NCI-H524 treated with DMSO at 0.1 percent for 48 hours (cell line): ENCODE measurements around the gene PRR3.
A peak's percentile ranks its signal among the peaks of the same experiment; 100 is the strongest.
"Not testable (repeated sequence)": the region's sequence is repeated elsewhere in the genome, so short reads cannot be mapped to it uniquely, and the experiment has no call there.

Experiments used
- DNase-seq: peaks from one replicate; lab custom pipeline; 2025; lab: John Stamatoyannopoulos, UW

Gene PRR3, protein sequence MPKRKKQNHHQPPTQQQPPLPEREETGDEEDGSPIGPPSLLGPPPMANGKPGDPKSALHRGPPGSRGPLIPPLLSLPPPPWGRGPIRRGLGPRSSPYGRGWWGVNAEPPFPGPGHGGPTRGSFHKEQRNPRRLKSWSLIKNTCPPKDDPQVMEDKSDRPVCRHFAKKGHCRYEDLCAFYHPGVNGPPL

DNA sequence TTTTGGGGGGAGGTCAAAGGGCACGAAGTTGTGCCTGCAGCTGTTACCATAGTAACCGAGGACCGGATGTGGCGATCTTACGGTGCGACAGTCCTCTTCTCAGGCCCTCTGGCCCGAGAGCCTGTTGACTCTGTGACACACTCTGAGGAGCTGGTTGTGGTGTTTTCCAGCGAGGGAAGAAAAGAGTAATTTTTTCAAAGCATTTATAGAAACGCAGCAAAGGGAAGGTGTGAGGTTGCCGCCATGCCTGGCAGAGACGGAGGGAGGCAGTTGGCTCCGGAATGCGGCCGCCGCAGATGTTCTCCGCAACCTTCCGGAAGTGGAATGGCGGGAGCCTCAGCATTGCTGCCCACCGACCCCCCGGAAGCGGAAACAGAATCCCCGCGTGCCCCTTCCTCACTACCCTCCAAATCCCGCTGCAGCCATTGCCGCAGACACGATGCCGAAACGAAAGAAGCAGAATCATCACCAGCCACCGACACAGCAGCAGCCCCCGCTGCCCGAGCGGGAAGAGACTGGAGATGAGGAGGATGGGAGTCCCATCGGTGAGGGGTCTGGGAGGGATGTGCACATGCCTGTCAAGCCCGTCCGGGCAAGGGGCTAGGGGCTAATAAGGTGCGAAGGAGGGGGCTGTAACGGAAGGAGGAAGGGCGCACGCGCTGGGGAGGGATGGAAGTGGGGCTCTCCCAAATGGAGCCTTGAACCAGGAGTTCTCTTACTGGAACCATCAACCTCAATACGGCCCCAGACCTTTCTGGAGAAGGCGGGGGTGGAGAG, at the start of gene PRR3:
TSS of gene PRR3 (plus strand) at position 390 of the 777 bp plus-strand sequence. CDS start at position 440, 50 bp downstream.
- peak; percentile 68 for DNase-seq

DNA sequence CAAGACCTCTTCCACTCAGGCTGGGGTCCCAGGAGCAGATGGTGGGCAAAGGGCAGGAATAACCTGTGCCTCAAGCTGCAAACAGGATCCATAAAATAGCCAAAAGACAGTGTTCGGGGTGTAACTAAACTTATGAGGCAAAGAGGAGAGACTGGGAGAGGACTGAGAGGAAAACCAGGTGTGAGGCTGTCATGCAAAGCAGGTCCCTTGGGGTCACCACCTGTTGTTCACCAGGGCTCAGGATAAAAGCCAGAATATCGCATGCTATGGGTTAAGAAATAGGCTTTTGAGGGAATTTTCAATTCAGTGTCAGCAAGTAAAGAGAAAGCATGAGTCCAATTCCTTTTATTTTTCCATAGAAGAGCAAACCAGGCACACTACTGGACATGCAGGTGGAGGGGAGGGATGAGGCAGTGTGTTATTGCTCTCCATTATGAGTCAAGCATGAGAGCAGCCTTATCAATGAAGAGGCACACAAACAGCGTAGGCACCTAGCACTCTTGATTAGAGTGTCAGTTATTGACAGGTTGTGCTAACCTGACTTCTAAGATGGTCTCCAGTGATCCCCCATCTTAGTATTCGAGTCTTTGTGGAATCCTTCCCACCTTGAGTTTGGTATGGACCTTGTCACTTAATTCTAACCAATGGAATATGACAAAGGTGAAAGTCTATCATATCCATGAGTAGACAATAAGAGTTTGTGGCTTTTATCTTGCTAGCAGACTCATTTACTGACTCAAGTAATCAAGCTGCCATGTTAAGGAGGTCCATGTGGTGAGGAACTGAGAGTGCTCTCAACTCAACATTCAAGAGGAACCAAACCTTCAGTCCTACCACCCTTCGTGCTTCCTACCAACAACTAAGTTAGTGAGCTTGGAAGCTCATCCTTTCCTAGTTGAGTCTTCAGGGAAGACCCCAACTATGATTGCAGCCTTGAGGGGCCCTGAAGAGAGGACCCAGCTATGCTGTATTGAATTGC, 49.0 kb upstream of the PRR3 start:
- no peak for DNase-seq

DNA sequence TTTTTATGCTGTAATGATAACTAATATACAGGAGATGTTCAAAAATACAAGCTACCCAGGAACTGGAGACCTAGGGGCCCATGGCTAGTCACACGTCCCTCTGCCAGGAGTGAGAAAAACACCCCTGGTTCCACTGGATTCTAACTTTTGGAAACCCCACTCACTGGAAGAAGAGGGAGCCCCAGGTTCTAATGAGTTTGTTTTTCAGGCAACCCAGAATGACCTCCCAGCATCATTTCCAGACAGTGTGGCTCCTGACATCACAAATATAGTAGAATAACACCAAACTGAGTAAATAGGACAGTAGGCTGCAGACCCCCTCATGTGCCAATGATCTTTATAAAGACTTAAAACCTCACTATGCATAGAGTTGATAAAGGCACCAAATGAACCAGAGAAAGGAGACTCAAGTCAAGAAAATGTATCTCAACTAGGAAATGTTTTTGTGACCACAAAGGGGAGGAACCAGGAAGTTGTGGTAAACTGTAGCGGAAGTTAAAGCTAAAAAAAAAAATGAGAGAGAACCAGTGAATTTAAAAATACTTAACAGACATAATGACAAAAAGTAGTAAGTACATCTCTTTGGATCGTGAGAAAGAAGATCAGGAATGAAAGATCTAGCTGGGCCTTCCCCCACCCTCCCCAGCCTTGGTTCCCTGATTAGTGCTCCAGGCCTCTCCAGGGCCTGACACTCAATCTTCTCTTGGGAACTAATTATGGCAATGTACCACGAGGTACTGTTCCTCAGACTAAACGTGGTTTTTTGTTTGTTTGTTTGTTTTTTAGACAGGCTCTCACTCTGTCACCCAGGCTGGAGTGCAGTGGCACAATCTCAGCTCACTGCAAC, 48.0 kb upstream of the PRR3 start:
- DNase-seq = no peak

DNA sequence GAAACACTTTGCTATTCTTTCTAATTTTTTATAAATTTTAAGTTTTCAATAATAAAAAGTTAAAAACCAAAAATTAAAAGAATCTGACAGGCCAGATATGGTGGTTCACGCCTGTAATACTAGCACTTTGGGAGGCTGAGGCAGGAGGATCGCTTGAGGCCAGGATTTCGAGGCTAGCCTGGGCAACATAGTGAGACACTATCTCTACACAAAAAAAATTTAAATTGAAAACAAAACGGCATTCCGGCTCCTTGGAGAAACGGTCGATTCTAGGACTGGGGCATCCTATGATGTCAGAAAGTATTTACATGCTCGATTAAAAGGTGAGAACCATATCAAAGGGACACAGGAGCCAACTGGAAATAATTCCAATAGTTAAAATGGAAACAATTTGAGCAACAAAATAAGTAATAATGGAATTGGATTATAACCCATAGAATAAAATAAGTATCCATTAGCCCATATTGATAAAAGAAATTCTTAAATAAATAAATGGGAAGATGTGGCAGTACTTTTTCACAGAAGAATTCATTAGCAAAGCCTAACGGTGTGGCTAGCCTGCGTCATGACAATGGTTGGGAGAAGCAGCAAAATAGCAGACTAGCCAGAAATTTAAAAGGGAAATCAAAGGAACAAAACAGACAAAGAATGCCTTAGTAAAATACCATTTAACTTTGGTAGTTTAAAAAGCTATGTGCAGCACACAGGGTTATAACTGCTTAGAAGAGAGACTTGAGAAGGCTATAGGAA, 46.5 kb upstream of the PRR3 start:
- DNase-seq = no peak

DNA sequence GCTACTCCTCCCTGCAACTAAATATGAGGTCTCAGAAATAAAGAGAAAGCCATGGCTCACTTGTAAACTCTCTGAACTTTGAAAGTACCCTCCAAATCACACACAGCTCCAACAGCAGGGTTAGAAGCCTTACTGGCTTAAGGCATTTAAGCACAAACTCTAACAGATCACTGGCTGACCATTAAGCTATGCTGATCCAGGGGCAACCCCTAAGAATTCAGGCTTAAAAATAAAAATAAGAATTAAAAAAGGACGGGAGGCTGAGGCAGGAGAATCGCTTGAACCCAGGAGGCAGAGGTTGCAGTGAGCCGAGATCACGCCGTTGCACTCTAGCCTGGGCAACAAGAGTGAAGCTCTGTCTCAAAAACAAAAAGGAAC, 45.9 kb upstream of the PRR3 start:
- no peak for DNase-seq

DNA sequence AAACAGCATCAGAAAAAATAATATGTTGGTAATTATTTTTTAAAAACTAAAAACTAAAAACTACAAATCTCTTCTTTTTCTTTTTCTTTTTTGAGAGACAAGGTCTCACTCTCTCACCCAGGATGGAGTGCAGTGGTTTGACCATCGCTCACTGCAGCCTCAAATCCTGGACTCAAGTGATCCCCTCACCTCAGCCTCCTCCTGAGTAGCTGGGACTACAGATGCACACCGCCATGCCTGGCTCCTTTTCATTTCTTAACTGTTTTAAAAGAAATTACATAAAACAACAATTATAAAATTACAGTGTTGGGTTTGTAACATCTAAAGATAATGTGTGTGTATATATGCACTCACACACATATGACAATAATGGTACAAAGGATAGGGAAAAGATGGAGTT, 43.6 kb upstream of the PRR3 start:
- no peak for DNase-seq

DNA sequence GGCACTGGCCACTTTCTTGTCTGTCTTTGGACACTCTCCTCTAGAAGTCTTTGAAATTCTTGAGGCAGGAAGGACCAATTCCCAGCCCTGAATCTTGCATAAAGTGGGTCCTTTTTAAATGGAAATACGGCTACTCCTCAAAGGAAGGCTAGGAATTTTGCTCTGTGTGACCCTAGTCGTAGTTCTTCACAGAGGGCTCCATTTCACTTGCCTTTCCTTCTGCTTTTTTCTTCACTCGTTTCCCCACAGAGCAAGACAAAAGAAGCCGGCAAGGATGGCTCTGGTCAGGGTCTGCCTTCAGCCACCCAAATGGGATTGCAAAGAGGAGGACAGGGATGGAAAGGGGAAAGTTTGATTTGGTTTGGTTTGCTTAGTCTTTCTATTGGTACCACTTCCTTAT, 42.0 kb upstream of the PRR3 start:
- DNase-seq = no peak

DNA sequence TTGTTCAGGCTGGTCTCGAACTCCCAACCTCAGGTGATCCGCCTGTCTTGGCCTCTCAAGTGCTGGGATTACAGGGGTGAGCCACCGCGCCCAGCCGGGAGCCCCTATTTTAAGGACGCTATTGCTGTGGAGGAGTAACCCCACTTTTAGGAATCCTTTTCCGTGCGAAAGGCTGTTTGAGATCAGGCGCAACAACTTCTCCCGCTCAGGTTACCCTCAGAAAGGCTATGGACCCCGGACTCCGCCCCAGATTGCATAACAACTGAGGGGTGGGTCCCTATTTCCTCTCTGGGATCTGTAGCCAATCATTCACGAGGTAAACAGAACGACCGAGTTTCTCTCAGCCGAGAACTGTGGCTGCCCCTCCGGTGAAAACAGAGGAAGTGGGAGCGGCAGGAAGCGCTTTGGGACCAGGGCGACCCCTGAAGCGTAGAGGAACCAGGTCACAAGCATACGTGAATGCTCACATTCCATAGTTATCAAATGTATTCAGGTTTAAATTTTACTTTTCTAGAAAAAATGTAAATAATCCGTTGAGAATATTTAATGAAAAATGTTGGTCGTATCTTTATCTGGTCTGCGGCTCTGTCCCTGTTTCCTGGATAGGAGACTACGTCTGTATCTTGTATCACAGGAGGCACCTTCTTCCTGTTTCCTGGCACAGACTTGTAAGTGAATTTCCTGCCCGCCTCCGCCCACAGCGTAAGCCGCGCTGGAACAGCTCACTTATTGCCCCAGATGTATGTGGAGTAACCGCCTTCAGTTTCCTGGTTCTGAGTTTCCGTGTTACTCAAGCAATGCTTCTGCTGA, 40.9 kb upstream of the PRR3 start:
- no peak for DNase-seq

DNA sequence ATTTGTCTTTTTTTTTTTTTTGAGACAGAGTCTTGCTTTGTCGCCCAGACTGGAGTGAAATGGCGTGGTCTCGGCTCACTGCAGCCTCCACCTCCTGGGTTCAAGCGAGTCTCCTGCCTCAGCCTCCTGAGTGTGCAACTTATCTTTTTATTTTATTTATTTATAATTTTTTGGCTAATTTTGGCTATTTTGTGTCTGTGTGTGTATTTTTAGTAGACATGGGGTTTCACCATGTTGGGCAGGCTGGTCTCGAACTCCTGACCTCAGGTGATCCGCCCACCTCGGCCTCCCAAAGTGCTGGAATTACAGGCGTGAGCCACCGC, 40.4 kb upstream of the PRR3 start:
- not testable (repeated sequence) for DNase-seq

DNA sequence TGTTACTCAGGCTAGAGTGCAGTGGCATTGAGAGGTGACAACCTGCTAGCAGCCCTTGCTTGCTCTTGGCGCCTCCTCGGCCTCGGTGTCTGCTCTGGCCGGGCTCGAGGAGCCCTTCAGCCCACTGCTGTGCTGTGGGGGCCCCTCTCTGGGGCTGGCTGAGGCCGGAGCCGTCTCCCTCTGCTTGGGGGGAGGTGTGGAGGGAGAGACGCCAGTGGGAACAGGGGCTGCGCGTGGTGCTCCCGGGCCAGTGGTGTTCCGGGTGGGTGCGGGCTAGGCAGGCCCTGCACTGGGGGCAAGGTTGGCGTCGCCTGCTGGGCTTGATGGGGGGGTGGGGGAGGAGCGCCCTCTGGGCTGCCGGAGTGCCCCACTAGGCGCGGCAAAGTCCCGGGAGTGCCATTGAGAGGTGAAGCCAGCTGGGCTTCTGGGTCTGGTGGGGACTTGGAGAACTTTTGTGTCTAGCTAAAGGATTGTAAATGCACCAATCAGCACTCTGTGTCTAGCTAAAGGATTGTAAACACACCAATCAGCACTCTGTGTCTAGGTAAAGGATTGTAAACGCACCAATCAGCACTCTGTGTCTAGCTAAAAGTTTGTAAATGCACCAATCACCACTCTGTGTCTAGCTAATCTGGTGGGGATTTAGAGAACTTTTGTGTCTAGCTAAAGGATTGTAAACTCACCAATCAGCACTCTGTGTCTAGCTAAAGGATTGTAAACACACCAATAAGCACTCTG, 39.2 kb upstream of the PRR3 start:
- not testable (repeated sequence) for DNase-seq

DNA sequence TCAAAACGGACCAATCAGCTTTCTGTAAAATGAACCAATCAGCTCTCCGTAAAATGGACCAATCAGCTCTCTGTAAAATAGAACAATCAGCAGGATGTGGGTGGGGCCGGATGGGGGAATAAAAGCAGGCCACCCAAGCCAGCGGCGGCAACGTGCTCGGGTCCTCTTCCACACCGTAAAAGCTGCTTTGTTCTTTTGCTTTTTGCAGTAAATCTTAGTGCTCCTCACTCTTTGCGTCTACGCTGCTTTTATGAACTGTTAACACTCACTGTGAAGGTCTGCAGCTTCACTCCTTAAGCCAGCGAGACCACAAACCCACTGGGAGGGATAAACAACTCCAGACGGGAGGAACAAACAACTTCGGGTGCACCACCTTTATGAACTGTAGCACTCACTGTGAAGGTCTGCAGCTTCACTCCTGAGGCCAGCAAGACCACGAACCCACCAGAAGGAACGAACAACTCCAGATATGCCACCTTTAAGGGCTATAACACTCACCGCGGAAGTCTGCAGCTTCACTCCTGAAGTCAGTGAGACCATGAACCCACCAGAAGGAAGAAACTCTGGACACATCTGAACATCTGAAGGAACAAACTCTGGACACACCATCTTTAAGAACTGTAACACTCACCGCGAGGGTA, 38.5 kb upstream of the PRR3 start:
- DNase-seq = not testable (repeated sequence)

DNA sequence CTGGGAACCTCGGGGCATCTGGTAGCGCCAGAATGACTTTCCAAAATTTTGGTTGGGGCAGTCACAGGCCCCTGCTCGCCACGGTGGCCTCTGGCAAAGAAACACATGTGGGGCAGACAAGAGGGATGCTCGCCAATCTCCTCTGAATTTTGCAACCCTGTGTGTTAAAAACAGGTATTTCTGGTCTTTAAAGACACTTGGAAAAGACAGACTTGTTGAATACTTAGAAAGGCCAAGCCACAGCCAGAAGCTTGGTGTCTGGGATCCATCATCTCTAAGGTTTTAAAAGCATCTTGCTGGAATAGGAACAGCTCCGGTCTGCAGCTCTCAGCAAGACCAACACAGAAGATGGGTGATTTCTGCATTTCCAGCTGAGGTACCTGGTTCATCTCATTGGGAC, 36.6 kb upstream of the PRR3 start:
- DNase-seq = no peak

DNA sequence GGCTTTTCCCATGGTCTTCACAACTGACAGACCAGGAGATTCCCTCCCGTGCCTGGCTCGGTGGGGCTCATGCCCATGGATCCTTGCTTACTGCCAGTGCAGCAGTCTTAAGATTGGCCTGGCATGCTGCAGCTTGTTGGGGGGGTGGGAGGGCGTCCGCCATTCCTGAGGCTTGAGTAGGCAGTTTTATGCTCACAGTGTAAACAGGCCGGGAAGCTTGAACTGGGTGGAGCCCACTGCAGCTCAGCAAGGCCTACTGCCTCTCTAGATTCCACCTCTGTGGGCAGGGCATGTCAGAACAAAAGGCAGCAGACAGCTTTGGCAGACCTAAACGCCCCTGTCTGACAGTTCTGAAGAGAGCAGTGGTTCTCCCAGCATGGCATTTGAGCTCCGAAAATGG, 36.0 kb upstream of the PRR3 start:
- DNase-seq = not testable (repeated sequence)

DNA sequence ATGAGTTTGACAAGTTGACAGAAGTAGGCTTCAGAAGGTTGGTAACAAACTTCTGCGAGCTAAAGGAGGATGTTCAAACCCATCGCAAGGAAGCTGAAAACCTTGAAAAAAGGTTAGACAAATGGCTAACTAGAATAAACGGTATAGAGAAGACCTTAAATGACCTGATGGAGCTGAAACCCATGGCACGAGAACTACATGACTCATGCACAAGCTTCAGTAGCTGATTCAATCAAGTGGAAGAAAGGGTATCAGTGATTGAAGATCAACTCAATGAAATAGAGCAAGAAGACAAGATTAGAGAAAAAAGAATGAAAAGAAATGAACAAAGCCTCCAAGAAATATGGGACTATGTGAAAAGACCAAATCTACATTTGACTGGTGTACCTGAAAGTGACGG, 35.1 kb upstream of the PRR3 start:
- DNase-seq = not testable (repeated sequence)

DNA sequence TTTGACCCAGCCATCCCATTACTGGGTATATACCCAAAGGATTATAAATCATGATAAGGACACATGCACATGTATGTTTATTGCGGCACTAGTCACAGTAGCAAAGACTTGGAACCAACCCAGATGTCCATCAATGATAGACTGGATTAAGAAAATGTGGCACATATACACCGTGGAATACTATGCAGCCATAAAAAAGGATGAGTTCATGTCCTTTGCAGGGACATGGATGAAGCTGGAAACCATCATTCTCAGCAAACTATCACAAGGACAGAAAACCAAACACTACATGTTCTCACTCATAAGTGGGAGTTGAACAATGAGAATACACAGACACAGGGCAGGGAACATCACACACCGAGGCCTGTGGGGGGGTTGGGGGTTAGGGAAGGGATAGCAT, 30.7 kb upstream of the PRR3 start:
- DNase-seq = not testable (repeated sequence)

DNA sequence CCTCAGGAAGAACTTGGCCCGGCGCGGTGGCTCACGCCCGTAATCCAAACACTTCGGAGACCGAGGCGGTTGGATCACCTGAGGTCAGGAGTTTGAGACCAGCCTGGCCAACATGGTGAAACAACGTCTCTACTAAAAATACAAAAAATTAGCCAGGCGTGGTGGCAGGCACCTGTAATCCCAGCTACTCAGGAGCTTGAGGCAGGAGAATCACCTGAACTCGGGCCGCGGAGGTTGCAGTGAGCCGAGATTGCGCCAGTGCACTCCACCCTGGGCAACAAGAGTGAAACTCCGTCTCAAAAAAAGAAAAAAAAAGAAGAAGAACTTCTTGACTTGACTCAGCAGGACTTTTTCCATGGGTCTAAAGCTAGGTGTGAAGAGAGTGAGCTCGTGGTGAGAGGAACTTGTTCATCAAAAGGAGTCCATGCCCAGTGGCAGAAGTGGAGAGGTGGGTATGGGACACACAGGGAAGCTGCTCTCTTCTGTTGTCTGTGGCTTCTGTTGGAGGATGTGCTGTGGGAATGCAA, 27.7 kb upstream of the PRR3 start:
- not testable (repeated sequence) for DNase-seq

DNA sequence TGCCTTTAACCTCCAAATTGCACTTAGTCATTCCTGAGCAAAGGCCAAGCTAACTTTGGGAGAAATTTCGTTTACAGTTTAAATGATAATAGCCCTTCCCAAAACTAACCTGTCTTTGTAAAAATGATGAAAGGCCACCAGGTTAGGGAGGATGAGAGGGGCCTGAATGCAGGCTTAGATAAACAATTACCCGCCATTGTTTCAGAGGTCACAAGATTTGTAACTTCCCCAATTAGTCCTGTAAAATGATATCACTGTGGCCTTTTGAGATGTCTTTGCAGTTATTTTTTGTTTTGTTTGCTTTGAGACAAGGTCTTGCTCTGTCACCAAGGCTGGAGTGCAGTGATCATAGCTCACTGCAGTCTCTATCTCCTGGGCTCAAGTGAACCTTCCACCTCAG, 27.1 kb upstream of the PRR3 start:
- no peak for DNase-seq

DNA sequence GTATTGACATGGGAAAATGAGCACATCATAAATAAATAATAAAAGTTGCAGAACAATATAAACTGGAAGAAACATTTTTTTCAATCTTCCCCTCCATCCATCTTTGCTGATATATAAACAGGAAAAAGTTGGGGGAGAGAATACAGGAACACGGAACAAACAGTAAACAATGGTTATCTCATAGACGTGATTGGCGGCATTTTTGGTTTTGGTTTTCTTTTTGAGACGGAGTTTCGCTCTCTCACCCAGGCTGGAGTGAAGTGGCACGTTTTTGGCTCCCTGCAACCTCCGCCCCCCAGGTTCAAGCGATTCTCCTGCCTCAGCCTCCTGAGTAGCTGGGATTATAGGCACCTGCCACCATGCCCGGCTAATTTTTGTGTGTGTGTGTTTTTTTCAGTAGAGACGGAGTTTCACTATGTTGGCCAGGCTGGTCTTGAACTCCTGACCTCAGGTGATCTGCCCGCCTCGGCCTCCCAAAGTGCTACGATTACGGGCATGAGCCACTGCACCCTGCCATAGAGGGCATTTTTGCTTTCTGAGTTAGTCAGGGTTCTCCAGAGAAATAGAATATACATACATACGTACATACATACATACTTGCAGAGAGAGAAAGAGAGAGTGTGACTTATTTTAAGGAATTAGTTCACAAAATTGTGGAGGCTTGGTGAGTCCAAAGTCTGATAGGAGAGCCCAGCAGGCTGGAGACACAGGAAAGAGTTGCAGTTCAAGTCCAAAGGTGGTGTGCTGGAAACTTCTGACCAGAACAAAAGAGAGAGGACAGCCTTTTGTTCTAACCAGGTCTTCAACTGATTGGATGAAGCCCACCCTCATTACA, 23.4 kb upstream of the PRR3 start:
- no peak for DNase-seq
